SK-N-SH (cell line): ENCODE results near the gene CHST3. TPM values are rescaled to one million over a fixed set of nuclear protein-coding genes. Genes with fewer than 3 reads are reported as not detected.

Source experiments
- CTCF ChIA-PET: fragments of 300-600, 350-600 bp; formaldehyde crosslinking; extraction: SDS; loops from one replicate; lab custom pipeline; 2021; lab: Yijun Ruan, JAX
- POLR2A ChIA-PET: fragments of 350-600 bp; sonication (Branson Sonifier 250); formaldehyde crosslinking; extraction: SDS; loops from one replicate; lab custom pipeline; 2020; ENCODE audit warnings: antibody characterized with exemption, inconsistent platforms; lab: Yijun Ruan, JAX
- DNase-seq: peaks from one replicate; pipeline ENCODE4 v3.0.0; 2012
- H2AFZ ChIP-seq: fragments of 200-600 bp; sonication (generic); 2 replicates; pipeline ENCODE4 v1.8.1; 2016; ENCODE audit warnings: antibody characterized with exemption, mild to moderate bottlenecking, low read depth
- H3F3A ChIP-seq: fragments of 200-600 bp; sonication (generic); replicated peaks from 2 replicates; pipeline ENCODE3; 2016; ENCODE audit warnings: antibody characterized with exemption, mild to moderate bottlenecking; ENCODE audit not compliant: insufficient read depth
- H3K27ac ChIP-seq, 2 experiments: fragments of 200-500 bp in 1 of 2; fragments of 200-600 bp in 1 of 2; sonication (Bioruptor generic) in 1 of 2; sonication (generic), shearing (Covaris generic) in 1 of 2; 2 replicates each; pipeline versions ENCODE4 v1.5.1 to v1.6.1; 2014 to 2016; ENCODE audit warnings: low read depth in 2 of 2, inconsistent platforms in 1 of 2, low read length in 1 of 2, mild to moderate bottlenecking in 1 of 2, mixed read lengths in 1 of 2
- H3K27me3 ChIP-seq: fragments of 200-600 bp; sonication (generic), shearing (Covaris generic); 2 replicates; pipeline ENCODE4 v1.6.1; 2016; ENCODE audit warnings: mixed run types; ENCODE audit not compliant: insufficient read depth
- H3K36me3 ChIP-seq, 2 experiments: fragments of 200-500 bp in 1 of 2; fragments of 200-600 bp in 1 of 2; sonication (Bioruptor generic) in 1 of 2; sonication (generic) in 1 of 2; replicated peaks in 1 of 2; 2 replicates each; pipeline versions ENCODE3 to v1.5.1; 2014 to 2016; ENCODE audit warnings: low read length in 1 of 2, mild to moderate bottlenecking in 1 of 2; ENCODE audit not compliant: insufficient read depth in 2 of 2, control insufficient read depth in 1 of 2
- H3K4me1 ChIP-seq, 2 experiments: fragments of 200-500 bp in 1 of 2; fragments of 200-600 bp in 1 of 2; sonication (Bioruptor generic) in 1 of 2; sonication (generic), shearing (Covaris generic) in 1 of 2; 2 replicates each; pipeline versions ENCODE4 v1.5.1 to v1.6.1; 2014 to 2016; ENCODE audit warnings: low read depth in 1 of 2, low read length in 1 of 2, mixed run types in 1 of 2; ENCODE audit not compliant: insufficient read depth in 2 of 2, control insufficient read depth in 1 of 2
- H3K4me2 ChIP-seq: fragments of 200-600 bp; sonication (generic), shearing (Covaris generic); 2 replicates; pipeline ENCODE4 v1.6.1; 2017; ENCODE audit warnings: mixed run types
- H3K4me3 ChIP-seq, 2 experiments: fragments of 200-500 bp in 1 of 2; fragments of 200-600 bp in 1 of 2; sonication (Bioruptor generic) in 1 of 2; sonication (generic), shearing (Covaris generic) in 1 of 2; 2 replicates each; pipeline versions ENCODE4 v1.5.1 to v1.8.1; 2014 to 2016; ENCODE audit warnings: low read depth in 2 of 2, inconsistent platforms in 1 of 2, low read length in 1 of 2, mild to moderate bottlenecking in 1 of 2, mixed read lengths in 1 of 2, moderate library complexity in 1 of 2
- H3K79me2 ChIP-seq: fragments of 200-600 bp; sonication (generic); 2 replicates; pipeline ENCODE4 v1.8.1; 2017; ENCODE audit warnings: mild to moderate bottlenecking; ENCODE audit not compliant: insufficient read depth
- H3K9ac ChIP-seq: fragments of 200-600 bp; sonication (generic); 2 replicates; pipeline ENCODE4 v1.6.1; 2017; ENCODE audit warnings: mixed run types
- H3K9me2 ChIP-seq: fragments of 200-600 bp; sonication (generic); 2 replicates; pipeline ENCODE4 v1.6.1; 2017; ENCODE audit warnings: mixed run types
- H3K9me3 ChIP-seq: fragments of 200-600 bp; sonication (generic); 2 replicates; pipeline ENCODE4 v1.6.1; 2017; ENCODE audit warnings: mixed run types, mild to moderate bottlenecking, moderate library complexity
- H4K20me1 ChIP-seq: fragments of 200-600 bp; sonication (generic); 2 replicates; pipeline ENCODE4 v1.6.1; 2017; ENCODE audit warnings: mild to moderate bottlenecking, mixed run types; ENCODE audit not compliant: insufficient read depth
- ELF1 ChIP-seq: IDR thresholded peaks from 2 replicates; pipeline ENCODE4 v1.4.0; 2012
- EZH2phosphoT487 ChIP-seq: fragments of 200-600 bp; sonication (generic); IDR thresholded peaks from 2 replicates; pipeline ENCODE4 v1.6.1; 2017; ENCODE audit warnings: low read depth, mixed run types, mild to moderate bottlenecking, antibody characterized with exemption, moderate library complexity, borderline replicate concordance
- FOSL2 ChIP-seq: IDR thresholded peaks from 2 replicates; pipeline ENCODE4 v1.4.0; 2012; ENCODE audit warnings: low read depth, mild to moderate bottlenecking, moderate library complexity, borderline replicate concordance
- FOXM1 ChIP-seq: IDR thresholded peaks from 2 replicates; pipeline ENCODE4 v1.4.0; 2012; ENCODE audit warnings: low read depth, mild to moderate bottlenecking
- GABPA ChIP-seq: IDR thresholded peaks from 2 replicates; pipeline ENCODE4 v1.4.0; 2012; ENCODE audit warnings: low read depth, mild to moderate bottlenecking
- GATA2 ChIP-seq: sonication (generic); formaldehyde crosslinking; IDR thresholded peaks from 2 replicates; pipeline ENCODE4 v1.5.0; 2020; ENCODE audit warnings: mild to moderate bottlenecking, missing genetic modification reagents
- JUND ChIP-seq: IDR thresholded peaks from 2 replicates; pipeline ENCODE4 v1.4.0; 2012
- MXI1 ChIP-seq: IDR thresholded peaks from 2 replicates; pipeline ENCODE4 v1.6.1; 2012; ENCODE audit warnings: mild to moderate bottlenecking, low read depth, low read length, improper control_type of control experiment
- NFIC ChIP-seq: IDR thresholded peaks from 2 replicates; pipeline ENCODE4 v1.4.0; 2012; ENCODE audit warnings: borderline replicate concordance
- POLR2AphosphoS5 ChIP-seq: IDR thresholded peaks from 2 replicates; pipeline ENCODE4 v1.6.1; 2012; ENCODE audit warnings: low read depth, low read length
- RAD21 ChIP-seq: IDR thresholded peaks from 2 replicates; pipeline ENCODE4 v1.6.1; 2012; ENCODE audit warnings: mild to moderate bottlenecking, low read length
- RCOR1 ChIP-seq: fragments of 150-350 bp; IDR thresholded peaks from 2 replicates; pipeline ENCODE4 v1.6.1; 2017; ENCODE audit warnings: antibody characterized with exemption, low read length
- RXRA ChIP-seq: IDR thresholded peaks from 2 replicates; pipeline ENCODE4 v1.4.0; 2012; ENCODE audit warnings: low read depth, mild to moderate bottlenecking, borderline replicate concordance
- SIN3A ChIP-seq: IDR thresholded peaks from 2 replicates; pipeline ENCODE4 v1.6.1; 2012; ENCODE audit warnings: low read depth, mild to moderate bottlenecking, low read length, moderate library complexity, borderline replicate concordance
- SMC3 ChIP-seq: IDR thresholded peaks from 2 replicates; pipeline ENCODE4 v1.6.1; 2012; ENCODE audit warnings: low read depth, low read length, improper control_type of control experiment
- TAF1 ChIP-seq: IDR thresholded peaks from 2 replicates; pipeline ENCODE4 v1.6.1; 2012; ENCODE audit warnings: low read depth, mild to moderate bottlenecking, low read length, moderate library complexity, borderline replicate concordance
- YY1 ChIP-seq: IDR thresholded peaks from 2 replicates; pipeline ENCODE4 v1.4.0; 2012; ENCODE audit warnings: low read depth, mild to moderate bottlenecking
- WGBS: methylation state at CpG from one replicate; pipeline ENCODE4 v1.1.6; 2017; ENCODE audit warnings: low lambda C conversion rate; 5-methylcytosine and 5-hydroxymethylcytosine counted together
- polyA plus RNA-seq, 3 experiments: library from polyadenylated mRNA; depleted of rRNA; stranded (reverse); fragments of >200 nt; gene quantifications; 2 replicates each; pipeline ENCODE4 v1.2.3, GENCODE V29; 2012
- TF ChIP-seq, protein P1 (sequence below): IDR thresholded peaks from 2 replicates; pipeline ENCODE4 v1.4.0; 2012; ENCODE audit warnings: low read depth, borderline replicate concordance
- TF ChIP-seq, protein P2 (sequence below): IDR thresholded peaks from 2 replicates; pipeline ENCODE4 v1.4.0; 2012; ENCODE audit warnings: low read depth
- TF ChIP-seq, protein P3 (sequence below): fragments of 200-600 bp; sonication (generic); IDR thresholded peaks from 2 replicates; pipeline ENCODE4 v1.6.1; 2017; ENCODE audit warnings: antibody characterized with exemption, mild to moderate bottlenecking, moderate library complexity

CHST3 gene
- polyA plus RNA-seq, 1 of the 3 experiments (the other 2 are of a cell fraction) = 6.0 TPM

DNA sequence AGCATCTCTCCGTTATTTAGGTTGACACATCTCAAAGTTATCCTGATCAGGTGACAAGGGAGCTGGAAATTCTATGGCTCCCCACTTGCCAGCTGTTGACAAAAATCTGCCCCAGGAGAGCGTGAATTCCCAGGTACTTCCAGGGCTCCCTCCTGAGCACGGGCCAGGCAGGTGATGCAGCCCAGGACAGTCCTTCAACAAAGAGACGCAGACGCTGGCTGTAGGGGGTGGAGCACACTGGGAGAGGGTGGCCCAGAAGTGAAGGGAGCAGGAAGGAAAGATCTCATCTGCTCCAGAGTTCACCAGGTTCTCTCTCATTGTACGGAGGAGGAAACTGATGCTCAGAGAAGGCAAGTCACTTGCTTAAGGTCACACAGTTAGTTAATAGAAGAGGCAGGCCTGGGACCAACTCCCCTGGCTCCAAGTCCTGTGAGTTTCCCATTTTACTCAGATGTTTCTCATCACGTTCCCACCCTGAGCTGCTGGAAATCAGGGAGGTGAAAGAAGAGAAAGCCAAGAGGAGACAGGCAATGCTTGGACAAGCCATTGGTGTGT, 41.0 kb upstream of the CHST3 start:
- no peaks in the 10 kb centered on the region for H3K79me2 ChIP-seq
- no peaks in the 10 kb centered on the region for H3K9me3 ChIP-seq
- TF ChIP-seq GABPA = no peak
- no peak for TF ChIP-seq POLR2AphosphoS5
- no peak for TF ChIP-seq SMC3
- no peak for TF ChIP-seq FOXM1
- TF ChIP-seq GATA2 (CRISPR knock-in tag) = no peak
- no peak for TF ChIP-seq RCOR1
- TF ChIP-seq RXRA = no peak
- no peak for TF ChIP-seq ELF1
- no peak for TF ChIP-seq RAD21
- no peak for TF ChIP-seq EZH2phosphoT487
- TF ChIP-seq JUND = no peak
- no peak for TF ChIP-seq YY1
- TF ChIP-seq MXI1 = no peak
- TF ChIP-seq NFIC = no peak
- no peak for TF ChIP-seq TAF1
- TF ChIP-seq SIN3A = no peak
- no peak for TF ChIP-seq FOSL2
- TF ChIP-seq, protein P1, sequence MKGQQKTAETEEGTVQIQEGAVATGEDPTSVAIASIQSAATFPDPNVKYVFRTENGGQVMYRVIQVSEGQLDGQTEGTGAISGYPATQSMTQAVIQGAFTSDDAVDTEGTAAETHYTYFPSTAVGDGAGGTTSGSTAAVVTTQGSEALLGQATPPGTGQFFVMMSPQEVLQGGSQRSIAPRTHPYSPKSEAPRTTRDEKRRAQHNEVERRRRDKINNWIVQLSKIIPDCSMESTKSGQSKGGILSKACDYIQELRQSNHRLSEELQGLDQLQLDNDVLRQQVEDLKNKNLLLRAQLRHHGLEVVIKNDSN = no peak
- TF ChIP-seq, protein P2, sequence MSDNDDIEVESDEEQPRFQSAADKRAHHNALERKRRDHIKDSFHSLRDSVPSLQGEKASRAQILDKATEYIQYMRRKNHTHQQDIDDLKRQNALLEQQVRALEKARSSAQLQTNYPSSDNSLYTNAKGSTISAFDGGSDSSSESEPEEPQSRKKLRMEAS = no peak
- TF ChIP-seq, protein P3, sequence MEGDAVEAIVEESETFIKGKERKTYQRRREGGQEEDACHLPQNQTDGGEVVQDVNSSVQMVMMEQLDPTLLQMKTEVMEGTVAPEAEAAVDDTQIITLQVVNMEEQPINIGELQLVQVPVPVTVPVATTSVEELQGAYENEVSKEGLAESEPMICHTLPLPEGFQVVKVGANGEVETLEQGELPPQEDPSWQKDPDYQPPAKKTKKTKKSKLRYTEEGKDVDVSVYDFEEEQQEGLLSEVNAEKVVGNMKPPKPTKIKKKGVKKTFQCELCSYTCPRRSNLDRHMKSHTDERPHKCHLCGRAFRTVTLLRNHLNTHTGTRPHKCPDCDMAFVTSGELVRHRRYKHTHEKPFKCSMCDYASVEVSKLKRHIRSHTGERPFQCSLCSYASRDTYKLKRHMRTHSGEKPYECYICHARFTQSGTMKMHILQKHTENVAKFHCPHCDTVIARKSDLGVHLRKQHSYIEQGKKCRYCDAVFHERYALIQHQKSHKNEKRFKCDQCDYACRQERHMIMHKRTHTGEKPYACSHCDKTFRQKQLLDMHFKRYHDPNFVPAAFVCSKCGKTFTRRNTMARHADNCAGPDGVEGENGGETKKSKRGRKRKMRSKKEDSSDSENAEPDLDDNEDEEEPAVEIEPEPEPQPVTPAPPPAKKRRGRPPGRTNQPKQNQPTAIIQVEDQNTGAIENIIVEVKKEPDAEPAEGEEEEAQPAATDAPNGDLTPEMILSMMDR = no peak
- no peak for DNase-seq
- WGBS = 79% methylated on average over 7 of the region's 7 CpGs
- POLR2A ChIA-PET = no interaction called here
- H3K27me3 ChIP-seq = no peaks in the 10 kb centered on the region; the same call in 1 of the 2 replicates
- peaks cover 5 to 17% of the 10 kb centered on the region in 2 experiments; a peak in 3 of 4 replicates for H3K4me1 ChIP-seq
- H3K4me2 ChIP-seq = no peak overlapping the region
- no peaks in the 10 kb centered on the region for H4K20me1 ChIP-seq
- CTCF ChIA-PET = interaction anchor here (3.5 kb wide), 1 partner anchor 26 kb away, joined by 31 read pairs; no protein-coding TSS in a partner anchor
- no peak overlapping the region for H3K9ac ChIP-seq
- peaks cover 2% of the 10 kb centered on the region for H3F3A ChIP-seq
- H3K27ac ChIP-seq = no peak overlapping the region
- no peaks in the 10 kb centered on the region for H3K36me3 ChIP-seq
- H3K9me2 ChIP-seq = no peaks in the 10 kb centered on the region
- H3K4me3 ChIP-seq = no peak overlapping the region
- no peak overlapping the region for H2AFZ ChIP-seq
